Neutrophil (primary cell): ENCODE measurements around the gene UBE3C.

Experiments
- H3K27ac ChIP-seq: fragments of 200-600 bp; sonication (generic); 2 replicates; pipeline ENCODE4 v1.5.1; 2016; ENCODE audit warnings: mild to moderate bottlenecking, moderate library complexity
- H3K27me3 ChIP-seq: fragments of 200-600 bp; sonication (generic); 2 replicates; pipeline ENCODE4 v1.6.0; 2016; ENCODE audit warnings: mild to moderate bottlenecking
- H3K36me3 ChIP-seq: fragments of 200-600 bp; sonication (generic); 2 replicates; pipeline ENCODE4 v1.5.1; 2017
- H3K4me1 ChIP-seq, 2 experiments: fragments of 200-600 bp in 1 of 2; sonication (generic) in 1 of 2; 1 replicate in 1 of 2; 2 replicates in 1 of 2; pipeline versions ENCODE4 v1.5.1 to v1.6.1; 2013 to 2016; ENCODE audit warnings: low read depth in 1 of 2, low read length in 1 of 2, mild to moderate bottlenecking in 1 of 2, moderate library complexity in 1 of 2; ENCODE audit not compliant: control insufficient read depth in 1 of 2, insufficient read depth in 1 of 2
- H3K4me3 ChIP-seq, 2 experiments: fragments of 200-600 bp in 1 of 2; sonication (generic) in 1 of 2; 1 replicate in 1 of 2; 2 replicates in 1 of 2; pipeline ENCODE4 v1.5.1; 2013 to 2016; ENCODE audit warnings: low read depth in 1 of 2, low read length in 1 of 2, mild to moderate bottlenecking in 1 of 2, moderate library complexity in 1 of 2
- H3K9me3 ChIP-seq: fragments of 200-600 bp; sonication (generic); 2 replicates; pipeline ENCODE4 v1.5.1; 2016
- TF ChIP-seq, protein P1 (sequence below): fragments of 200-600 bp; sonication (generic); IDR thresholded peaks from 2 replicates; pipeline ENCODE4 v1.5.1; 2016; ENCODE audit warnings: antibody characterized with exemption

The UBE3C gene

GRCh38 chr7:157160433-157160832 lies 21.7 kb downstream of the UBE3C start:
- no peaks in the 10 kb centered on the region for H3K4me1 ChIP-seq
- H3K27me3 ChIP-seq, result no peaks in the 10 kb centered on the region
- TF ChIP-seq, protein P1, sequence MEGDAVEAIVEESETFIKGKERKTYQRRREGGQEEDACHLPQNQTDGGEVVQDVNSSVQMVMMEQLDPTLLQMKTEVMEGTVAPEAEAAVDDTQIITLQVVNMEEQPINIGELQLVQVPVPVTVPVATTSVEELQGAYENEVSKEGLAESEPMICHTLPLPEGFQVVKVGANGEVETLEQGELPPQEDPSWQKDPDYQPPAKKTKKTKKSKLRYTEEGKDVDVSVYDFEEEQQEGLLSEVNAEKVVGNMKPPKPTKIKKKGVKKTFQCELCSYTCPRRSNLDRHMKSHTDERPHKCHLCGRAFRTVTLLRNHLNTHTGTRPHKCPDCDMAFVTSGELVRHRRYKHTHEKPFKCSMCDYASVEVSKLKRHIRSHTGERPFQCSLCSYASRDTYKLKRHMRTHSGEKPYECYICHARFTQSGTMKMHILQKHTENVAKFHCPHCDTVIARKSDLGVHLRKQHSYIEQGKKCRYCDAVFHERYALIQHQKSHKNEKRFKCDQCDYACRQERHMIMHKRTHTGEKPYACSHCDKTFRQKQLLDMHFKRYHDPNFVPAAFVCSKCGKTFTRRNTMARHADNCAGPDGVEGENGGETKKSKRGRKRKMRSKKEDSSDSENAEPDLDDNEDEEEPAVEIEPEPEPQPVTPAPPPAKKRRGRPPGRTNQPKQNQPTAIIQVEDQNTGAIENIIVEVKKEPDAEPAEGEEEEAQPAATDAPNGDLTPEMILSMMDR, result no peak
- H3K36me3 ChIP-seq, result peaks cover 6% of the 10 kb centered on the region
- no peak overlapping the region for H3K4me3 ChIP-seq
- no peaks in the 10 kb centered on the region for H3K9me3 ChIP-seq
- no peak overlapping the region for H3K27ac ChIP-seq

GRCh38 chr7:157165987-157166386 lies 27.3 kb downstream of the UBE3C start:
- Histone ChIP-seq H3K9me3 (no peaks in the 10 kb centered on the region), H3K36me3 (peaks cover 41% of the 10 kb centered on the region), H3K27ac (no peak overlapping the region), H3K27me3 (no peaks in the 10 kb centered on the region), H3K4me3 (no peak overlapping the region), H3K4me1 (no peaks in the 10 kb centered on the region)
- TF ChIP-seq, protein P1, result no peak

DNA sequence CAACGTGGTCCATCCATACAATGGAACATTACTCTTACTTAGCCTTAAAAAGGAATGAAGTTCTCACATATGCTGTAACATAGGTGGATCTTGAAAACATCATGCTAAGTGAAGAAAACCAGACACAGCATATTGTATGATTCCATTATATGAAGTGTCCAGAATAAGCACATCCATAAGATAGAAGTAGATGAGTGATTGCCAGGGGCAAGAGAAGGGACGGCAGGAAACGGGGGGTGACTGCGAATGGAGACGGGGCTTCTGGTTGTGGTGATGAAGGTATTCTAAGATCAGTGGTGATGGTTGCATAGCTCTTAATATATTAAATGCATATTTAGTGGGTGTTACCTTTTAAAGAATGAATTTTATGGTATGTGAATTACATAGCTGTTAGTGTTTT lies 29.8 kb downstream of the UBE3C start:
- TF ChIP-seq, protein P1, result no peak
- H3K36me3 ChIP-seq, result peaks cover 62% of the 10 kb centered on the region
- H3K9me3 ChIP-seq, result no peaks in the 10 kb centered on the region

DNA sequence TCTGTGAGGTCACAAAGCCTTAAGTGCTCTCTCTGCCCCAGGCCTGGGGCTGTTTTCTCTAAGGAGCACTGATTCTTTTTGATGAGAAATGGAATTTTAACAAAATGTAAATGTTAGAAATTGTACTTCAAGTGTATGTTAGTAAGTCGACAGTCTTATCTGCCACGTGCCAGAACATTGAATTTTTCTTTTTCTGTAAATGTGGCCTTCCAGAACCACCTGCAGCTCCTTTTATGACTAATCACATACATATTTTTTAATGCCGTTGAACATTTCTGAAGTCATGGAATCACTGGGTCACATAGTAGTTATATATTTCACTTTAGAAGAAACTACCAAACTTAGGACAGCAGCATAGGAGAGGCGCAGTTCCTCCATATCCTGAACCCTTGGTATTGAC lies 38.0 kb downstream of the UBE3C start:
- Histone ChIP-seq H3K4me1 (no peaks in the 10 kb centered on the region), H3K27ac (no peak overlapping the region), H3K9me3 (no peaks in the 10 kb centered on the region), H3K36me3 (peaks cover 95% of the 10 kb centered on the region), H3K4me3 (no peak overlapping the region), H3K27me3 (no peaks in the 10 kb centered on the region)
- TF ChIP-seq, protein P1, result no peak

More for the DNA sequence above, 29.8 kb downstream of the UBE3C start:
- no peak overlapping the region for H3K27ac ChIP-seq
- no peak overlapping the region for H3K4me3 ChIP-seq
- H3K4me1 ChIP-seq, result no peaks in the 10 kb centered on the region
- no peaks in the 10 kb centered on the region for H3K27me3 ChIP-seq

DNA sequence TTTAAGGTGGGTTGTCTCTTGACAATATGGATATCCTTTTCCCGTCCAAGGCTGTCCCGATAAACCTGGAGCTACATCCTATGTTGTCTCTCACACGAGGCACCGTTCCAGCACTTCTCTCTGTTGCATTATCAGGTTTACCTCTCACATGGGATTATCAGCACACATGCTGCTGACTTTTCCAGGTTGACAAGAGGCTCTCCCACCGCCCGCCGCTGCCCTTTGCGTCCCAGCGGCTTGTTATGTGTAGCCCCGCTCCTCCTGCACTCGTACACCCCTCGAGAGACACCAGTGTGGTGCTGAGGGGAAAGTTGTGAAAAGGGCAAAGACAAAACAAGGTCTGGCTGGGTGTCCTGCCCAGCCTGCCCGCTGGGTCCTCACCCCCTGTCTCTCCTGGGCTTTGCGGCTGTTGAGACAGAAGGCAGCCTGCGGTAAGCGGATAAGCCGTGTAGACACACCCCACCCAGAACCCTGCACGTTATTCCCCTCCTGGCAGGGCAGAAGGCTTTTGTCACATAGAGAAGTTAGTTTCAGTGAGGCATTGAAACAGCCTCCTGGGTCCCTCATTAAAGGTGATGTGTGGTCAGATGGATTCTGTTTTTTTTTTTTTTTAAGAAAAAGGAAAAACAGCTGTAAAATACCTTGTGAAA lies 38.7 kb downstream of the UBE3C start:
- no peaks in the 10 kb centered on the region for H3K9me3 ChIP-seq
- peaks cover 95% of the 10 kb centered on the region for H3K36me3 ChIP-seq
- H3K4me1 ChIP-seq, result no peaks in the 10 kb centered on the region
- no peak overlapping the region for H3K27ac ChIP-seq
- H3K4me3 ChIP-seq, result no peak overlapping the region
- TF ChIP-seq, protein P1, result no peak
- no peaks in the 10 kb centered on the region for H3K27me3 ChIP-seq
